Loucy (cell line): ENCODE data around the gene ADCY7.

Experiments
- CTCF ChIP-seq: fragments of 200-600 bp; sonication (generic); conservative IDR thresholded peaks from 2 replicates; pipeline ENCODE4 v1.5.1; 2014; ENCODE audit warnings: mild to moderate bottlenecking, antibody characterized with exemption, low read length
- EZH2phosphoT487 ChIP-seq: fragments of 200-600 bp; IDR thresholded peaks from 2 replicates; pipeline ENCODE4 v1.6.1; 2018; ENCODE audit warnings: antibody characterized with exemption, mild to moderate bottlenecking, moderate library complexity, borderline replicate concordance

GRCh38 chr16:50305441-50306061 lies 39.2 kb downstream of the ADCY7 start:
- no peak for TF ChIP-seq CTCF
- TF ChIP-seq EZH2phosphoT487, result no peak
